WTC11 (cell line): ENCODE results near the gene SCGB3A2. TPM values are rescaled to one million over a fixed set of nuclear protein-coding genes. Genes with fewer than 3 reads are reported as not detected.

Experiments used
- ATAC-seq: fragments of 200-7000 bp; cut with Tn5 transposase; 2 replicates; pipeline ENCODE4 v1.10.0; 2021; ENCODE audit warnings: mild to moderate bottlenecking, moderate library complexity
- CTCF ChIA-PET: fragments of 300-600 bp; sonication (Branson Sonifier 250); formaldehyde crosslinking; loops from one replicate; lab custom pipeline; 2021; ENCODE audit warnings: antibody characterized with exemption; lab: Charles Lee
- POLR2A ChIA-PET: fragments of 350-600 bp; sonication (Branson Sonifier 250); formaldehyde crosslinking; loops from one replicate; lab custom pipeline; 2021; ENCODE audit warnings: antibody characterized with exemption; lab: Charles Lee
- DNase-seq: peaks from one replicate; pipeline ENCODE4 v3.0.0; 2021; ENCODE audit warnings: low spot score
- H3K27ac Mint-ChIP-seq: 2 replicates; pipeline ENCODE4 v1.8.0; 2021; ENCODE audit warnings: mixed read lengths
- H3K27me3 Mint-ChIP-seq: 2 replicates; pipeline ENCODE4 v1.8.0; 2021; ENCODE audit warnings: low read depth, mild to moderate bottlenecking, moderate library complexity, mixed read lengths
- H3K36me3 Mint-ChIP-seq: 2 replicates; pipeline ENCODE4 v1.8.0; 2021; ENCODE audit warnings: mixed read lengths
- H3K4me1 Mint-ChIP-seq: 2 replicates; pipeline ENCODE4 v1.8.0; 2022; ENCODE audit warnings: mixed read lengths
- H3K4me3 Mint-ChIP-seq: 2 replicates; pipeline ENCODE4 v1.8.0; 2021; ENCODE audit warnings: mild to moderate bottlenecking, moderate library complexity, mixed read lengths
- H3K9me3 Mint-ChIP-seq: 2 replicates; pipeline ENCODE4 v1.8.0; 2021; ENCODE audit warnings: mixed read lengths
- ARID4B ChIP-seq: sonication (generic); formaldehyde crosslinking; IDR thresholded peaks from 2 replicates; pipeline ENCODE4 v1.8.0; 2023; ENCODE audit warnings: missing genetic modification reagents, mild to moderate bottlenecking, borderline replicate concordance
- ATF1 ChIP-seq: sonication (generic); formaldehyde crosslinking; IDR thresholded peaks from 2 replicates; pipeline ENCODE4 v1.8.1; 2023; ENCODE audit warnings: mild to moderate bottlenecking, moderate library complexity, missing genetic modification reagents
- CBFB ChIP-seq: sonication (generic); formaldehyde crosslinking; IDR thresholded peaks from 2 replicates; pipeline ENCODE4 v1.8.1; 2022; ENCODE audit warnings: mild to moderate bottlenecking, low read depth, missing genetic modification reagents
- CTCF ChIP-seq: fragments of 200-600 bp; IDR thresholded peaks from 2 replicates; pipeline ENCODE4 v1.8.0; 2022; ENCODE audit warnings: antibody characterized with exemption
- ERG ChIP-seq: fragments of 250-450 bp; sonication (Bioruptor Pico); IDR thresholded peaks from 2 replicates; pipeline ENCODE4 v1.8.0; 2021; ENCODE audit warnings: mild to moderate bottlenecking
- GABPB1 ChIP-seq: sonication (generic); formaldehyde crosslinking; IDR thresholded peaks from 2 replicates; pipeline ENCODE4 v1.8.1; 2023; ENCODE audit warnings: mild to moderate bottlenecking, missing genetic modification reagents
- MYBL2 ChIP-seq: sonication (generic); formaldehyde crosslinking; IDR thresholded peaks from 2 replicates; pipeline ENCODE4 v1.8.1; 2023; ENCODE audit warnings: mild to moderate bottlenecking, moderate library complexity, missing genetic modification reagents
- NR1H2 ChIP-seq: sonication (generic); formaldehyde crosslinking; IDR thresholded peaks from 2 replicates; pipeline ENCODE4 v1.9.0; 2021; ENCODE audit warnings: mild to moderate bottlenecking, moderate library complexity, missing genetic modification reagents
- OVOL2 ChIP-seq: fragments of 250-450 bp; sonication (Bioruptor Pico); IDR thresholded peaks from 2 replicates; pipeline ENCODE4 v1.9.0; 2021; ENCODE audit warnings: mild to moderate bottlenecking, borderline replicate concordance
- PRDM15 ChIP-seq: sonication (generic); formaldehyde crosslinking; IDR thresholded peaks from 2 replicates; pipeline ENCODE4 v1.8.0; 2022; ENCODE audit warnings: missing genetic modification reagents
- TEAD1 ChIP-seq: sonication (generic); formaldehyde crosslinking; IDR thresholded peaks from 2 replicates; pipeline ENCODE4 v1.8.0; 2022; ENCODE audit warnings: mild to moderate bottlenecking, missing genetic modification reagents
- TP53 ChIP-seq: sonication (generic); formaldehyde crosslinking; IDR thresholded peaks from 2 replicates; pipeline ENCODE4 v1.8.1; 2023; ENCODE audit warnings: mild to moderate bottlenecking, missing genetic modification reagents
- ZNF138 ChIP-seq: sonication (generic); formaldehyde crosslinking; conservative IDR thresholded peaks from 2 replicates; pipeline ENCODE4 v1.8.1; 2022; ENCODE audit warnings: mild to moderate bottlenecking, moderate library complexity, missing genetic modification reagents
- ZNF281 ChIP-seq: sonication (generic); formaldehyde crosslinking; IDR thresholded peaks from 2 replicates; pipeline ENCODE4 v1.8.0; 2023; ENCODE audit warnings: mild to moderate bottlenecking, missing genetic modification reagents
- ZNF317 ChIP-seq: sonication (generic); formaldehyde crosslinking; IDR thresholded peaks from 2 replicates; pipeline ENCODE4 v1.8.1; 2023; ENCODE audit warnings: low read depth, mild to moderate bottlenecking, moderate library complexity, missing genetic modification reagents, borderline replicate concordance
- ZNF396 ChIP-seq: fragments of 250-450 bp; sonication (Bioruptor Pico); IDR thresholded peaks from 2 replicates; pipeline ENCODE4 v1.8.0; 2021; ENCODE audit warnings: mild to moderate bottlenecking, moderate library complexity, borderline replicate concordance
- ZSCAN18 ChIP-seq: fragments of 250-450 bp; sonication (Bioruptor Pico); IDR thresholded peaks from 2 replicates; pipeline ENCODE4 v2.1.2; 2022; ENCODE audit warnings: mild to moderate bottlenecking, moderate library complexity
- total RNA-seq: library from RNA; stranded (reverse); gene quantifications from 3 replicates; pipeline ENCODE4 v1.2.3, GENCODE V29; 2021

SCGB3A2 gene
- total RNA-seq, 1 experiment from 2014 or later = 79.1 TPM

GRCh38 chr5:147835386-147835798 lies 43.1 kb upstream of the SCGB3A2 start:
- no peak for DNase-seq
- Mint-ChIP-seq H3K36me3 (no peaks in the 10 kb centered on the region), H3K4me3 (no peak overlapping the region), H3K9me3 (no peaks in the 10 kb centered on the region), H3K27me3 (no peaks in the 10 kb centered on the region), H3K4me1 (no peaks in the 10 kb centered on the region), H3K27ac (no peak overlapping the region)
- CTCF ChIA-PET = no interaction called here
- POLR2A ChIA-PET = no interaction called here
- TF ChIP-seq ARID4B (CRISPR knock-in tag) (no peak), GABPB1 (CRISPR knock-in tag) (peak; percentile 89)
- no peak for ATAC-seq

GRCh38 chr5:147836439-147836838 lies 42.1 kb upstream of the SCGB3A2 start:
- DNase-seq = no peak
- ChIA-PET CTCF (no interaction called here), POLR2A (no interaction called here)
- no peaks in the 10 kb centered on the region for H3K27me3 Mint-ChIP-seq
- H3K9me3 Mint-ChIP-seq = no peaks in the 10 kb centered on the region
- no peak overlapping the region for H3K4me3 Mint-ChIP-seq
- H3K27ac Mint-ChIP-seq = no peak overlapping the region
- no peak for ATAC-seq
- TF ChIP-seq MYBL2 = no peak
- TF ChIP-seq GABPB1 (CRISPR knock-in tag) = peak; percentile 64
- no peak for TF ChIP-seq CTCF
- H3K36me3 Mint-ChIP-seq = no peaks in the 10 kb centered on the region
- H3K4me1 Mint-ChIP-seq = no peaks in the 10 kb centered on the region

GRCh38 chr5:147842869-147843268 lies 35.6 kb upstream of the SCGB3A2 start:
- no peaks in the 10 kb centered on the region; the same call in none of the 2 replicates for H3K27me3 Mint-ChIP-seq
- H3K9me3 Mint-ChIP-seq = no peaks in the 10 kb centered on the region
- peaks cover 3% of the 10 kb centered on the region; the same call in 1 of the 2 replicates for H3K4me1 Mint-ChIP-seq
- H3K36me3 Mint-ChIP-seq = no peaks in the 10 kb centered on the region
- H3K27ac Mint-ChIP-seq = no peak overlapping the region
- no peak for ATAC-seq
- ChIA-PET POLR2A (no interaction called here), CTCF (interaction anchor here (1.5 kb wide), 1 partner anchor 20 kb away, joined by 3 read pairs; no protein-coding TSS in a partner anchor)
- no peak for DNase-seq
- H3K4me3 Mint-ChIP-seq = no peak overlapping the region
- no peak for TF ChIP-seq ZNF396 (CRISPR knock-in tag)
- no peak for TF ChIP-seq ZNF138
- TF ChIP-seq NR1H2 (CRISPR knock-in tag) = no peak
- TF ChIP-seq ATF1 (CRISPR knock-in tag) = no peak
- no peak for TF ChIP-seq TEAD1 (CRISPR knock-in tag)
- TF ChIP-seq ZSCAN18 = no peak
- no peak for TF ChIP-seq TP53 (CRISPR knock-in tag)
- TF ChIP-seq OVOL2 (CRISPR knock-in tag) = no peak
- TF ChIP-seq ZNF317 (CRISPR knock-in tag) = no peak
- no peak for TF ChIP-seq CBFB (CRISPR knock-in tag)
- TF ChIP-seq ERG = no peak
- TF ChIP-seq ZNF281 = no peak
- TF ChIP-seq PRDM15 (CRISPR knock-in tag) = no peak
